ENCODE measurements around the gene CFAP99. TPM values are rescaled to one million over a fixed set of nuclear protein-coding genes. Genes with fewer than 3 reads are reported as not detected.

Gene CFAP99
- total and polyA plus RNA-seq, 9 of the 15 experiments (the other 6 are each of a cell fraction or from before 2014, with no cell fraction given) = 0.07 to 0.18 (median 0.09) TPM; not detected in 6

DNA sequence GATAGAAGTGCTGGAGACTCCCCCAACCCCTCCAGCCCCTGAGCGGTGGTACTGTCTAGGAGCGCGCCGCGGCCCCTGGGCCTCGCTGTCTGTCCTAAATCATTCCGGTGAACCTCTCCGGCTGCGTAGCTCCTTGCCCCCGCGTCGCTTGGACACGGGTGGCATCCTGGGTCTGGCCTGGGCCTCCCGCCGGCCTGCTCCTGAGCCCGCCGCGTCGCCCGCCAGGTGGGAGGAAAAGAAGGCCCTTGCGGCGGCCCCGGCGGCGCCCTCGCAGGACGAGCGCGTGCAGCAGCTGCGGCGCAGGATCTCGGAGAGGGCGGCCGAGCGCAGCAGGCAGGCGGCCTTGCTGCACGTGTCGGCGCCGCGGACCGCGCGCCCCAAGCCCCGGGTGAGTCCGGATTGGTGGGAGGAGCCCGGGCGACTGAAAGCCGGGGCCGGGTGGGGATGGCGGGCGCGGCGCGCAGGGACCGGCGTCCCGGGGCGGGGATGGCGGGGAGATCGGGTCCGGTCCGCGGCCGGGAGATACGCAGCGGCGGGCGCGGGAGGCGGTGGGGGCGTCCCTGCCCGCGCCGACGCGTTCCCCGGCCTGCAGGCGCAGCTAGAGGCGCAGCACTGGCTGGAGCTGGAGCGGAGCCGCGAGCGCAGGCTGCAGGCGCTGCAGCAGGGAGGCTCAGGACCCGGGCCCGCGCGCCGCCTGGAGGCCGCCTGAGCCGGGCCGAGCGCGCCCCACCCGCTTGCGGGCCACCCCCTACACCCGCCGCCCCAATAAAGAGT, 43.6 kb downstream of the CFAP99 start (continued):
- TF ChIP-seq, protein P1, sequence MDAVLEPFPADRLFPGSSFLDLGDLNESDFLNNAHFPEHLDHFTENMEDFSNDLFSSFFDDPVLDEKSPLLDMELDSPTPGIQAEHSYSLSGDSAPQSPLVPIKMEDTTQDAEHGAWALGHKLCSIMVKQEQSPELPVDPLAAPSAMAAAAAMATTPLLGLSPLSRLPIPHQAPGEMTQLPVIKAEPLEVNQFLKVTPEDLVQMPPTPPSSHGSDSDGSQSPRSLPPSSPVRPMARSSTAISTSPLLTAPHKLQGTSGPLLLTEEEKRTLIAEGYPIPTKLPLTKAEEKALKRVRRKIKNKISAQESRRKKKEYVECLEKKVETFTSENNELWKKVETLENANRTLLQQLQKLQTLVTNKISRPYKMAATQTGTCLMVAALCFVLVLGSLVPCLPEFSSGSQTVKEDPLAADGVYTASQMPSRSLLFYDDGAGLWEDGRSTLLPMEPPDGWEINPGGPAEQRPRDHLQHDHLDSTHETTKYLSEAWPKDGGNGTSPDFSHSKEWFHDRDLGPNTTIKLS (IDR thresholded peaks at IDR 0.05; ENCODE audit: borderline replicate concordance, low read depth) = peak; percentile 55; the same call in 1 of the 2 replicates
- TF ChIP-seq HNRNPL (IDR thresholded peaks at IDR 0.05; ENCODE audit: low read depth, low read length) = no peak
- TF ChIP-seq, protein P2, sequence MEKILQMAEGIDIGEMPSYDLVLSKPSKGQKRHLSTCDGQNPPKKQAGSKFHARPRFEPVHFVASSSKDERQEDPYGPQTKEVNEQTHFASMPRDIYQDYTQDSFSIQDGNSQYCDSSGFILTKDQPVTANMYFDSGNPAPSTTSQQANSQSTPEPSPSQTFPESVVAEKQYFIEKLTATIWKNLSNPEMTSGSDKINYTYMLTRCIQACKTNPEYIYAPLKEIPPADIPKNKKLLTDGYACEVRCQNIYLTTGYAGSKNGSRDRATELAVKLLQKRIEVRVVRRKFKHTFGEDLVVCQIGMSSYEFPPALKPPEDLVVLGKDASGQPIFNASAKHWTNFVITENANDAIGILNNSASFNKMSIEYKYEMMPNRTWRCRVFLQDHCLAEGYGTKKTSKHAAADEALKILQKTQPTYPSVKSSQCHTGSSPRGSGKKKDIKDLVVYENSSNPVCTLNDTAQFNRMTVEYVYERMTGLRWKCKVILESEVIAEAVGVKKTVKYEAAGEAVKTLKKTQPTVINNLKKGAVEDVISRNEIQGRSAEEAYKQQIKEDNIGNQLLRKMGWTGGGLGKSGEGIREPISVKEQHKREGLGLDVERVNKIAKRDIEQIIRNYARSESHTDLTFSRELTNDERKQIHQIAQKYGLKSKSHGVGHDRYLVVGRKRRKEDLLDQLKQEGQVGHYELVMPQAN (IDR thresholded peaks at IDR 0.05; ENCODE audit: borderline replicate concordance) = no peak
- peak; percentile 96 for TF ChIP-seq L3MBTL2 (IDR thresholded peaks at IDR 0.05)
- TF ChIP-seq SNRNP70 (optimal IDR thresholded peaks at IDR 0.05; ENCODE audit: low read depth, low read length) = no peak
- no peak for TF ChIP-seq SP1 (CRISPR knock-in tag; IDR thresholded peaks at IDR 0.05)
- TF ChIP-seq FOXK1 (CRISPR knock-in tag; IDR thresholded peaks at IDR 0.05; ENCODE audit: borderline replicate concordance) = no peak
- TF ChIP-seq NCOA1 (IDR thresholded peaks at IDR 0.05; ENCODE audit: low read depth) = no peak
- no peak for TF ChIP-seq ZNF408 (CRISPR knock-in tag; IDR thresholded peaks at IDR 0.05; ENCODE audit: low read depth)
- TF ChIP-seq, protein P3, sequence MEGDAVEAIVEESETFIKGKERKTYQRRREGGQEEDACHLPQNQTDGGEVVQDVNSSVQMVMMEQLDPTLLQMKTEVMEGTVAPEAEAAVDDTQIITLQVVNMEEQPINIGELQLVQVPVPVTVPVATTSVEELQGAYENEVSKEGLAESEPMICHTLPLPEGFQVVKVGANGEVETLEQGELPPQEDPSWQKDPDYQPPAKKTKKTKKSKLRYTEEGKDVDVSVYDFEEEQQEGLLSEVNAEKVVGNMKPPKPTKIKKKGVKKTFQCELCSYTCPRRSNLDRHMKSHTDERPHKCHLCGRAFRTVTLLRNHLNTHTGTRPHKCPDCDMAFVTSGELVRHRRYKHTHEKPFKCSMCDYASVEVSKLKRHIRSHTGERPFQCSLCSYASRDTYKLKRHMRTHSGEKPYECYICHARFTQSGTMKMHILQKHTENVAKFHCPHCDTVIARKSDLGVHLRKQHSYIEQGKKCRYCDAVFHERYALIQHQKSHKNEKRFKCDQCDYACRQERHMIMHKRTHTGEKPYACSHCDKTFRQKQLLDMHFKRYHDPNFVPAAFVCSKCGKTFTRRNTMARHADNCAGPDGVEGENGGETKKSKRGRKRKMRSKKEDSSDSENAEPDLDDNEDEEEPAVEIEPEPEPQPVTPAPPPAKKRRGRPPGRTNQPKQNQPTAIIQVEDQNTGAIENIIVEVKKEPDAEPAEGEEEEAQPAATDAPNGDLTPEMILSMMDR (IDR thresholded peaks at IDR 0.05 in 2 of 3, conservative IDR thresholded peaks at IDR 0.05 in 1 of 3; ENCODE audit: insufficient read depth in 2 of 3, low read depth in 1 of 3, low read length in 3 of 3) = peak in 2 of 3 experiments; percentile 54 to 83; a peak in 4 of 6 replicates
- TF ChIP-seq U2AF1 (optimal IDR thresholded peaks at IDR 0.05; ENCODE audit: low read depth, low read length) = peak; percentile 43
- TF ChIP-seq CTBP1 (IDR thresholded peaks at IDR 0.05; ENCODE audit: borderline replicate concordance) = peak; percentile 66
- no peak for TF ChIP-seq NEUROD1 (IDR thresholded peaks at IDR 0.05; ENCODE audit: borderline replicate concordance, low read depth, low read length, partially characterized antibody)
- peak; percentile 81 for TF ChIP-seq CXXC5 (CRISPR knock-in tag; IDR thresholded peaks at IDR 0.05)
- TF ChIP-seq MYBL2 (IDR thresholded peaks at IDR 0.05; ENCODE audit: low read depth) = no peak
- no peak for TF ChIP-seq MYBL2 (CRISPR knock-in tag; IDR thresholded peaks at IDR 0.05; ENCODE audit: borderline replicate concordance)
- TF ChIP-seq, protein P4, sequence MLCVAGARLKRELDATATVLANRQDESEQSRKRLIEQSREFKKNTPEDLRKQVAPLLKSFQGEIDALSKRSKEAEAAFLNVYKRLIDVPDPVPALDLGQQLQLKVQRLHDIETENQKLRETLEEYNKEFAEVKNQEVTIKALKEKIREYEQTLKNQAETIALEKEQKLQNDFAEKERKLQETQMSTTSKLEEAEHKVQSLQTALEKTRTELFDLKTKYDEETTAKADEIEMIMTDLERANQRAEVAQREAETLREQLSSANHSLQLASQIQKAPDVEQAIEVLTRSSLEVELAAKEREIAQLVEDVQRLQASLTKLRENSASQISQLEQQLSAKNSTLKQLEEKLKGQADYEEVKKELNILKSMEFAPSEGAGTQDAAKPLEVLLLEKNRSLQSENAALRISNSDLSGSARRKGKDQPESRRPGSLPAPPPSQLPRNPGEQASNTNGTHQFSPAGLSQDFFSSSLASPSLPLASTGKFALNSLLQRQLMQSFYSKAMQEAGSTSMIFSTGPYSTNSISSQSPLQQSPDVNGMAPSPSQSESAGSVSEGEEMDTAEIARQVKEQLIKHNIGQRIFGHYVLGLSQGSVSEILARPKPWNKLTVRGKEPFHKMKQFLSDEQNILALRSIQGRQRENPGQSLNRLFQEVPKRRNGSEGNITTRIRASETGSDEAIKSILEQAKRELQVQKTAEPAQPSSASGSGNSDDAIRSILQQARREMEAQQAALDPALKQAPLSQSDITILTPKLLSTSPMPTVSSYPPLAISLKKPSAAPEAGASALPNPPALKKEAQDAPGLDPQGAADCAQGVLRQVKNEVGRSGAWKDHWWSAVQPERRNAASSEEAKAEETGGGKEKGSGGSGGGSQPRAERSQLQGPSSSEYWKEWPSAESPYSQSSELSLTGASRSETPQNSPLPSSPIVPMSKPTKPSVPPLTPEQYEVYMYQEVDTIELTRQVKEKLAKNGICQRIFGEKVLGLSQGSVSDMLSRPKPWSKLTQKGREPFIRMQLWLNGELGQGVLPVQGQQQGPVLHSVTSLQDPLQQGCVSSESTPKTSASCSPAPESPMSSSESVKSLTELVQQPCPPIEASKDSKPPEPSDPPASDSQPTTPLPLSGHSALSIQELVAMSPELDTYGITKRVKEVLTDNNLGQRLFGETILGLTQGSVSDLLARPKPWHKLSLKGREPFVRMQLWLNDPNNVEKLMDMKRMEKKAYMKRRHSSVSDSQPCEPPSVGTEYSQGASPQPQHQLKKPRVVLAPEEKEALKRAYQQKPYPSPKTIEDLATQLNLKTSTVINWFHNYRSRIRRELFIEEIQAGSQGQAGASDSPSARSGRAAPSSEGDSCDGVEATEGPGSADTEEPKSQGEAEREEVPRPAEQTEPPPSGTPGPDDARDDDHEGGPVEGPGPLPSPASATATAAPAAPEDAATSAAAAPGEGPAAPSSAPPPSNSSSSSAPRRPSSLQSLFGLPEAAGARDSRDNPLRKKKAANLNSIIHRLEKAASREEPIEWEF (CRISPR knock-in tag; IDR thresholded peaks at IDR 0.05) = no peak

All from K562 (cell line).